Stimulated activated naive B cell treated with anti-CD40 and anti-IgM and Interleukin-4, amounts not matched to agents 10 μg/mL and 1 μg/mL and 100 μg/mL, for 72 hours (primary cell): ENCODE measurements around the gene C11orf21.

Source experiments
- ATAC-seq, 2 donors: fragments of 150-1000 bp; cut with Tn5 transposase; replicated peaks; 2 replicates each; pipeline ENCODE4 v1.10.0; 2021; ENCODE audit warnings: moderate library complexity in 1 of 2
- DNase-seq: peaks from one replicate; pipeline ENCODE4 v3.0.0; 2021
- H3K27ac Mint-ChIP-seq: one replicate; pipeline ENCODE4 v1.8.0; 2022; ENCODE audit warnings: mild to moderate bottlenecking, mixed read lengths
- H3K27me3 Mint-ChIP-seq, 2 donors: one replicate each; pipeline ENCODE4 v1.8.0; 2022; ENCODE audit warnings: mixed read lengths in 2 of 2
- H3K36me3 Mint-ChIP-seq, 2 donors: one replicate each; pipeline ENCODE4 v1.8.0; 2022; ENCODE audit warnings: mixed read lengths in 2 of 2, mild to moderate bottlenecking in 1 of 2
- H3K4me1 Mint-ChIP-seq, 2 donors: one replicate each; pipeline ENCODE4 v1.8.0; 2022; ENCODE audit warnings: mixed read lengths in 2 of 2, mild to moderate bottlenecking in 1 of 2
- H3K4me3 Mint-ChIP-seq, 2 donors: one replicate each; pipeline ENCODE4 v1.8.0; 2022; ENCODE audit warnings: mild to moderate bottlenecking in 2 of 2, mixed read lengths in 2 of 2, moderate library complexity in 1 of 2
- H3K9me3 Mint-ChIP-seq, 2 donors: one replicate each; pipeline ENCODE4 v1.8.0; 2022; ENCODE audit warnings: mixed read lengths in 2 of 2, mild to moderate bottlenecking in 1 of 2

The C11orf21 gene

DNA sequence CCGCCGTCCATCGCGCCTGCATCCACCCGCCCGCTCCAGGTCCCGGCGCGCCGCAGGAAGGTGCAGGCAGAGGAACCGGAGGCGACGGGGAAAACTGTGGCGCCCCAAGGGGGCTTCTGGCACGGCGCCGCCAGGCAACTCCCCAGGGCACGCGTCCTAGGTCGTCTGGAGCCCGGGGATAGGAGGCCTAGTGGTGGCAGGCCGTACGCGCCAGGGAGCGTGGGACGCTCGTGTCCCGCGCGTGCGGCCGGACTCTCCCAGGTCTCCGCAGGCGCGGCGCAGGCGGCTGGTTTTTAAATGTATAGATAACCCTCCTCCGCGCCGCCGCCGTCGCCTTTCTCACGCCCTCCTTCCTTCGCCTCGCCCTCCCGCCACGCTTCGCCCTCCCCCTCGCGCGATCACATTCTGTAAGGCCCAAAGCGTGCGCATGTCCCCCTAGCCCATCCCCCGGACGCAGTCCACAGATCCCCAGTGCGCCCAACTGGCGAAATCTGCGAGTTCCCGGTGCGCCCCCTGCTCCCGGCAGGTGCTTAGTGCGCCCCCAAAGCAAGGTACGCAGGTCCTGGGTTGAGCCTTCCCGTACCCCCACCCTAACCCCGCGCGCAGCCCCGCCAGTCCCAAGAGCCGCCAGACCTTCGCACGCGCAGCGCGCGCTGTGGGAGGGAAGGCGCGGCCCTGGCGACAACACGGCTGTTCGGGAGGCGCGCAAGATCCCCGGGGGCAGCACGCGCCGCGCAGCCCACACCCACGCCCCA lies 31.2 kb downstream of the C11orf21 start, which contains the start of gene ASCL2:
ASCL2 (minus strand) TSS at position 267 of the 755 bp plus-strand sequence; CDS start at position 11, 256 bp downstream.
- Mint-ChIP-seq H3K36me3 (no peaks in the 10 kb centered on the region), H3K27ac (peak within 1 kb of the TSS; percentile 75), H3K9me3 (no peaks in the 10 kb centered on the region), H3K27me3 (peaks cover 34 to 47% of the 10 kb centered on the region in 2 donors), H3K4me3 (peak within 1 kb of the TSS; percentile 74 to 79), H3K4me1 (peaks cover 22 to 42% of the 10 kb centered on the region in 2 donors)
- ATAC-seq, result no peak
- no peak for DNase-seq

DNA sequence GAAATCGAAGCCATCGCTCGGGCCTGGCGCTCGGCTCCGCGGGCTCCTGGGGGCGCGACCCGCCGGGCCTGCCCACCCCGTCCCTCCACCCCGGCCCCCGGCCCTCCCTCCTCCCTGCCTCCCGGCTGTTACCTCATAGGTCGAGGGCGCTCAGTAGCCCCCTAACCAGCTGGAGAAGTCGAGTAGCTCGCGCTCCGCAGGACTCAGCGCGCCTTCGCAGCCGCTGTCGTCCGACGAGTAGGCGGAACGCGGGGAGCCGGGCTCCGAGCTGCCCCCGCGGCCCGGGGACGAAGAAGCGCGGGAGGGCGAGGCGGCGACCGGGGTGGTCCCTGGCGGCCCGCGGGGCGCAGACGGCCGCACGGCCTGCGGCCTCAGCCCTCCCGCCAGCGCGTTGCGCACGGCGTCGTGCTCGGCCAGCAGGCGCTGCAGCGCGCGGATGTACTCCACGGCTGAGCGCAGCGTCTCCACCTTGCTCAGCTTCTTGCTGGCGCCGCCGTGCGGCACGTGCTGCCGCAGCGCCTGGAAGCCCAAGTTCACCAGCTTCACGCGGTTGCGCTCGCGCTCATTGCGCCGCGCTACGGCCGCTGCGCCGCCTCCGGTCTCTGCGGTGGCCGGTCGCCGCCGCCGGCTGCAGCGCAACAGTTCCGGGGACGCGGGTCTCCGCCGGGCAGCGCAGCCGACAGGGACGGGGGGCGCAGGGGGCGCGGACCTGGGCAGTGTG lies 32.0 kb downstream of the C11orf21 start:
- Mint-ChIP-seq H3K27me3 (peaks cover 34 to 42% of the 10 kb centered on the region in 2 donors), H3K9me3 (no peaks in the 10 kb centered on the region), H3K4me1 (peaks cover 25 to 47% of the 10 kb centered on the region in 2 donors), H3K27ac (peak overlapping the region; percentile 75), H3K4me3 (peak overlapping the region; percentile 74 to 79), H3K36me3 (no peaks in the 10 kb centered on the region)
- no peak for DNase-seq
- peak; percentile 13 to 38 for ATAC-seq

DNA sequence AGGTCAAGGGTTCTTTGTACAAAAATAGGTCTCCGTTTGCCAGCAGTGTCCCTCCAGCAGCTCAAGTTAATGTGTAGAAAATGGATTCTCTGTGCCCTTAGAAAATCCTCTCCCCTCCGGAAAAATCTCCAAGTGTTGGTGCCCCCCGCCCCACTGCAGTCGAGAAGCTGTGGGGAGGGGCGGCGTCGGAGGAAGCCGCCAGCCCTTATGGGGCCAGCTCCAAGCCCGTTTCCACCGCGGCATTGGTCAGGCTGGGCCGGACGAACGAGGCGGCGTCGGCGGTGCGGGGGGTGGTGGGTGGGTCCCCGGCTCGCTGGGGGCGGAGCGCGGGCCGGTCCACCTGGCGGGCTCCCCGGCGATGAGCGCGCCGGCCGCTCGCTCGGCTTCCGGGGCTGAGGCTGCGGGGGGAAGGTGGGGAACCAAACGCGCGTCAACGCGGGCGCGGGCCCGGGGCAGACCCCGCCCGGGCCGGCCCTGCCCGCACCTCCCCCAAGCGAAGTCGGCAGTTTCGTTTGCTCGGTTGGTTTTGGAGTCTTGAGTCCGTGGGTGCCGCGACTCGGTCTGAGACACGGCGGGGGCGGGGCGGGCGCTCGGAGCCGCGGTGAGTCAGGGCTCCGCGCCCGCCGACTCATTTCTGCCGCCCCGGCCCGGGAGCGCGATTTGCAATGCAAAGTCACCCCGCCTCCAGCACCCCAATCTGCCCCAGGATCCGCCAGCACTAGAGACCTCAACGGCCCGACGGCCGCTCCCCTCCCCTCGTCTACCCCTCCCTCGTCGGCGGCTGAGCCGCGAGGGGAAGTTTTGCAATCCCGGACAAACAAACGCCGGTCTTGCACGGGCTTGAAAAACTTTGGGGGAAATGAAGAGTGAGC lies 32.8 kb downstream of the C11orf21 start:
- Mint-ChIP-seq H3K27ac (peak overlapping the region; percentile 75), H3K4me3 (peak overlapping the region; percentile 74 to 79)

DNA sequence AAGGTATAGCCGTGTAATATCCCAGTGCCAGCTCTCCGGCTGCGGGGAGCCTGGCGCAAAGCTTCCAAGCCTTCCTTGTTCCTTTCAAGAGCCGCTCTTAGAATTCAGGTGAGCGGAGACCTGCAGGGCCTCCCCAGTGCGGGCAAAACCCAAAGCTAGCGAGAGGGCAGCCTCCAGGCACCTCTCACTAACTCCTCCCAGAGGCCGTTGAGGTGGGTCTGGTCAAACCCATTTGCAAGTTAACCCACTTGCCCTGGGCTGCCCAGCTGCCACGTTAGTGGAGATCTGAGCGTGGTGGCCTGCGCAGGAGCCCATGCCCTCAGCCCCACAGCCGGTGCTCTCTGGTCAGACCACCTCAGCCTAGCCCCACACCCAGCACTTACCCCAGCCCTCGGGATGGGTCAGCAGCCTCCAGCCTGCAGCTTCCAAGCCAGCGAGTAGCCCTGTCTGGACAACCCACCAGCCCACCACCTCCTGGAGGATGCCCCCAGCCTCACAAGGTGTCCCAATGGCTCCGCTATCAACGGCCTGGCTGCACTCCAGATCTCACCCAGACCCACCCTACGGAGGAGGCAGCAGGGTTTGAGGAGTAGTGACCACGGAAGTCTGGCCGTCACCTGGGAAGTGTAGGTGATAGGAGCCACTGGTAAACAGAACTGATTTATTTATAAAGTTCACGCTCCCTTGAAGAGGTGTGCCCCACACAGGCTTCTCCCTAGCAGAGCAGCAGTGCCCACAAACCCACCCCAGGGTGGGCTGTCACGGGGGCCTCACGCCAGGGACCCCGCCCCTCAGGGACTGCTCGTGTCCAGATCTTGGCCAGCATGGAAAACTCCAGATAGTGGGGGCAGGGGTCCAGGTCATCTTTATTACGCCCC lies 33.6 kb downstream of the C11orf21 start:
- Mint-ChIP-seq H3K9me3 (no peaks in the 10 kb centered on the region), H3K4me3 (peak overlapping the region; percentile 6 to 21), H3K36me3 (no peaks in the 10 kb centered on the region), H3K27me3 (peaks cover 19 to 27% of the 10 kb centered on the region in 2 donors), H3K27ac (no peak overlapping the region), H3K4me1 (peaks cover 25 to 47% of the 10 kb centered on the region in 2 donors)
- ATAC-seq (no peak), DNase-seq (no peak)

More for the DNA sequence above, 32.8 kb downstream of the C11orf21 start:
- H3K27me3 Mint-ChIP-seq, result peaks cover 26 to 35% of the 10 kb centered on the region in 2 donors
- H3K36me3 Mint-ChIP-seq, result no peaks in the 10 kb centered on the region
- peaks cover 25 to 47% of the 10 kb centered on the region in 2 donors for H3K4me1 Mint-ChIP-seq
- DNase-seq (peak; percentile 46), ATAC-seq (peak; percentile 39 to 58)
- no peaks in the 10 kb centered on the region for H3K9me3 Mint-ChIP-seq

DNA sequence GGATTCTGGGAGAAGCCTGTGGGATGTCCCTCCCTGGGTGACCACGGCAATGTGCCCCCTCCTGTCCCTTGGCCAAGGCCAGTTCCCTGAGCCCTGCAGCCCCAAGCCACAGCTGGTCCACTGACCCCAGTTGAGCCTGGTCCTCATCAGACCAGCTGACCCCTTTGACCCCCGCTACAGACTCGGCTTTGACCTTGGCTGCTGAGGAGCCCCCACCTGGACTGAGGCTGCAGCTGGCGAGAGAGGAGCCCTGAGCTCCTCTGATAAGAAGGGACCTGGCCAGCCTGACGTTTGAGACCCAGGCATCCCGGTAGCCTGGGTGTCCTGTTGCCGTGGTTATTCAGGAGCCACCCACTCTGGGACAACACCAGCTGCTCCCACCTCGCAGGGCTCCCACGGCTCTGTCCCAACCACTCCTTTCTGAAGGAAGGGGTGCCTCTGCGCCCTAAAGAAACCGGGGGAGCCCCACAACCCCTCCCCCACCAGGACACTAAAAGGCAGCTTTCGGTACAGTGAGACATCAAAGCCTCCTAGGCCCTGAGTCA lies 34.3 kb downstream of the C11orf21 start:
- H3K27ac Mint-ChIP-seq, result no peak overlapping the region
- no peak overlapping the region for H3K4me3 Mint-ChIP-seq
- H3K4me1 Mint-ChIP-seq, result peaks cover 24 to 47% of the 10 kb centered on the region in 2 donors
- no peaks in the 10 kb centered on the region for H3K36me3 Mint-ChIP-seq
- ATAC-seq (no peak), DNase-seq (no peak)
- H3K9me3 Mint-ChIP-seq, result no peaks in the 10 kb centered on the region
- peaks cover 12 to 19% of the 10 kb centered on the region in 2 donors for H3K27me3 Mint-ChIP-seq

DNA sequence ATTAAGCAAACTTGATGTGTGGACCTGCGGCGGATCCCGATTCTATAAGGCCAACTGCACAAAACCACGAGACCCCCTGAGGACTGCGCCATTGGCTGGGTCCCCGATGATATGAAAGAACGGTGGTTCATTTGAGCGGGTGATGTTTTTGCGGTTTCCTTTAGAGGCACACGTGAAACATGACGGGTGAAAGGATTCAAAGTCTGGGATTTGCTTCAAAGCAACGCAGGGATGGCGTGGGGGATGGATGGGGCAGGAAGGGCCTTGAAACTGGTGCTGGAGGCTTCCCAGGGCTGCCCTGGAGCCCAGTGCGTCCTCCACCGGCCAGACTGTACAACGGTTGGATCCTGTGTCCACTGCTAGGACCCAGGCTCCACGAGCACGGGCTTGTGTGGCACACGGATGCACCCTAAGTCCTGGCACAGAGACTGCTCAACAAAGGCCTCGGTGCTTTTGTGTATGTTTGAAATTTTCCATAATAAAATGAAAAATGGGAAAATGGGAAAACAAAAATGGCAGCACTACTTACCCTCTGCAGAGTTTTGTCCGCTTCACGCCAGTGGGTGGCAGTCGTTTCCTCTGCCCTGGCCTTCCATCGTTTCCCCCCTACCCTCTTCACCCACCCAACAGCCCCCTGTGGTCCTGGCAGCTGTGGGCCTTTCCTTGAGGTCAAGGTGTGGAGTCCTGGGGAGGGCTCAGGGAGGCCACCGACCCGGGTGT lies 35.0 kb downstream of the C11orf21 start:
- no peaks in the 10 kb centered on the region for H3K36me3 Mint-ChIP-seq
- no peaks in the 10 kb centered on the region for H3K9me3 Mint-ChIP-seq
- DNase-seq, result no peak
- H3K27ac Mint-ChIP-seq, result no peak overlapping the region
- H3K4me3 Mint-ChIP-seq, result peak overlapping the region; percentile 66 to 74
- peaks cover 24 to 46% of the 10 kb centered on the region in 2 donors for H3K4me1 Mint-ChIP-seq
- peaks cover 8 to 18% of the 10 kb centered on the region in 2 donors for H3K27me3 Mint-ChIP-seq
- no peak for ATAC-seq

DNA sequence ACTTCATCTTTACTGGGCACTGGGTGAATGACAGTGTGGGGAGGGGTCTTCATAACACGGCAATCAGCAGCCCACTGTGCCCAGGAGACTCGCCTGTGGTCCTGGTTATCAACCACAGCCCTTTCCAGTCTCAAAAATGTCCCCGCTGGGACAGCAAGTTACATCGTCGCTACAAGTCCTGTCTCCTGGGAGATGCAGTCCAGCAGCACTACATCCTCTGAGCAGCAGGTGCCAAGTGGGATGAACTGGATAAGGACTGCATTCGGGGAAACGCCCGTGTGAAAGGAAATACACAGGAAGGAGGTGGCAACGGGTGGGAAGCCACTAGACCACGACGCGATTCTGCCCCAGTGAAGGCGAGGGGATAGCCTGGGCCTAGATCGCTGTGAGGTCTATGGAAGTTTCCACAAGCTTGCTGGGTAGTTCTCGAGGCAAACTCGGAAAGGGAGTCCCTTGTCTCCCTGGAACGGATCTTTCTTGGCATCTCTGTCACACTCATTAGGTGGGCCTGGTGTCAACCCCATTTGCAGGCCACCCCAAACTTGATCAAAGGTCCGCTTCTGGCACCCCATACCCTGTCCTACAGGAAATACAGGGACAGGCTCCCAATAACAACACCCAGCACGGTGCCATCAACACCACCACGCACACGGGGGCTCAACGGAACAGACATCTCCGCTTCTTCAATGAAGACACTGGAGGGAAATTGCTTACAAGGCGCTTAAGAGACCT lies 35.7 kb downstream of the C11orf21 start:
- no peak for DNase-seq
- ATAC-seq, result peak in 1 of 2 donors; percentile 1
- Mint-ChIP-seq H3K27me3 (peaks cover 3 to 15% of the 10 kb centered on the region in 2 donors), H3K4me1 (peaks cover 22 to 46% of the 10 kb centered on the region in 2 donors), H3K4me3 (peak overlapping the region; percentile 66 to 74), H3K9me3 (no peaks in the 10 kb centered on the region), H3K27ac (peak overlapping the region; percentile 88), H3K36me3 (no peaks in the 10 kb centered on the region)

DNA sequence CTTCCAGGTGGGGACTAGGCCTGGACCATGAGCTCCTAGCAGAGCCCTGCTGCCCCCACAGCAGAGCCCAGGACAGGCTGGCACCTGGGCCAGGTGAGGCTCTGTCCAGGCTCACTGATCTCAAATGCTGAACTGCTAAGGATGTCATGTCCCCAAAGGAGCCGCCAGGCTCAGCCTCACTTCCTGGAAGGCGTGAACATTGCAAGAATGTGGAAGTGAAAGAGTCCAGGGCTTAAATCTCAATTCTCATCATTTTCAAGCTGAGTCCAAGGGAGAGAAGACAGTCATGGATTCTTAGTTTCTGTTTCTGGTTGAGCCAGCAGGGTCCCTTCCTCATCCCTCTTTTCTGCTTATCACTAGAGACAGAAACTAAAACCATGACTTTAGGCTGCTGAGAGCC lies 36.3 kb downstream of the C11orf21 start:
- peaks cover 19 to 44% of the 10 kb centered on the region in 2 donors for H3K4me1 Mint-ChIP-seq
- H3K27ac Mint-ChIP-seq, result peak overlapping the region; percentile 88
- ATAC-seq (peak; percentile 87 to 92), DNase-seq (peak; percentile 59)
- H3K36me3 Mint-ChIP-seq, result no peaks in the 10 kb centered on the region
- no peaks in the 10 kb centered on the region for H3K9me3 Mint-ChIP-seq
- H3K4me3 Mint-ChIP-seq, result peak overlapping the region; percentile 66 to 74
- H3K27me3 Mint-ChIP-seq, result peaks cover 0 to 10% of the 10 kb centered on the region in 2 donors

DNA sequence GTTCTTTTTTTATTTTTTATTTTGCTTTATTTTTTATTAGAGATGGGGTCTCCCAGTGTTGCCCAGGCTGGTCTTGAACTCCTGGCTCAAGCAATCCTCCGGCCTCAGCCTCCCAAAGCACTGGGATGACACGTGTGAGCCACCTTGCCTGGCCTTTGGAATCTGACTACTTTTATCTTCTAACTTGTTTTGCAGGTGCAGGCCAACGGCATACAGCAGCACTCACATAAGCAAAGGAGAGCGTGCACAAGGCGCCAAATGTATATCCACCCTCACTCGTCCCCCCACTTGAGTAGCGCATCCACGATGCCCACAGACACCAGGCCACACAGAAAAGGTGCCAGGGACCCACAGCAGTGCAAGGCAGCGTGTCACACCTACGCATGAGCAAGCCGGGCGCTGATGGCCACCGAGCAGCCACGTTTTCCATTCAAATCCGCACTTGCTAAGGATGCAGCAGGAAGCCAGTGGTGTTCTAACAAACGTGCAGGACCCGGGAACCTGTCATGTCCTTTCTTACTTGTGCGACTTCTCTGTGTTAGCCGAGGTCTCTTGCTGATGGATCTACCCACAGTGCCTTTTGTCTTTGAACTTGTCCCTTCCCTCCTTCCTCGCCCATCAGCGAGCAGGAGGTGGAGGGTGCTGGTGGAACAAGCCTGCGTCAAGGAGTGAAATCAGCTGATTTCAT lies 37.2 kb downstream of the C11orf21 start:
- ATAC-seq, result no peak
- H3K4me1 Mint-ChIP-seq, result peaks cover 19 to 41% of the 10 kb centered on the region in 2 donors
- H3K27ac Mint-ChIP-seq, result no peak overlapping the region
- no peak overlapping the region for H3K4me3 Mint-ChIP-seq
- peaks cover 0 to 8% of the 10 kb centered on the region in 2 donors for H3K27me3 Mint-ChIP-seq
- H3K9me3 Mint-ChIP-seq, result no peaks in the 10 kb centered on the region
- DNase-seq, result no peak
- no peaks in the 10 kb centered on the region for H3K36me3 Mint-ChIP-seq

DNA sequence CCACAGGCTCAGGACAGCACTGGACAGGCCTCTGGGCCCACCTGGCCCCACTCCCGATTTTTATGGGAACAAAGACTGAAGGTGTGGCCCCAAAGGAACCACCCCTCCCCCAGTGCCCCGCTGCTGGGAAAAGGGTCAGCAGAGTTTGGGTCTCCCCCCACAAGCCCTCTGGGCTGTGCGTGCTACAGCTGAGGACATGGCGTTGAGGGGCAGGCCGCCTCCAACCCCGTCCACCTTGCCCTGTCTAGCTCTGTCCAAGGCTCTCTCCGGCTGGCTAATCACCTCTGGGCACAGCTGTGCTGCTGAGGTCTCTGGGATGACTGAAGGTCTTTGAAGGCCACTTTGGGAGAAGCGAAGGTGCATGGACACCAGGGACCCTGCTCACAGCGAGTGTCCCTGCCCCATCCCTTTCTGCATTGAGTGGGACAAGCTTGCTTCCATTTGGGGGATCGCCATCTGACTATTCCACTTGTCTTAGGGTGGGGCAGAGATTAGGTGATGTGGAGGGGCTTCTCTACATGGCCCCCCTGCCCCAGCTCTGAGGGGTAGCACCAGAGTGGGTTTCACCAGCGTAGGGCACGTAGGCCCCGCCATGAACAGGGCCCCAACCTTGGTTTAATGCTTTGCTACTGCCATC lies 37.9 kb downstream of the C11orf21 start:
- Mint-ChIP-seq H3K27me3 (peaks cover 0 to 8% of the 10 kb centered on the region in 2 donors), H3K27ac (no peak overlapping the region), H3K9me3 (no peaks in the 10 kb centered on the region), H3K36me3 (no peaks in the 10 kb centered on the region), H3K4me3 (no peak overlapping the region), H3K4me1 (peaks cover 19 to 37% of the 10 kb centered on the region in 2 donors)
- ATAC-seq (no peak), DNase-seq (no peak)

DNA sequence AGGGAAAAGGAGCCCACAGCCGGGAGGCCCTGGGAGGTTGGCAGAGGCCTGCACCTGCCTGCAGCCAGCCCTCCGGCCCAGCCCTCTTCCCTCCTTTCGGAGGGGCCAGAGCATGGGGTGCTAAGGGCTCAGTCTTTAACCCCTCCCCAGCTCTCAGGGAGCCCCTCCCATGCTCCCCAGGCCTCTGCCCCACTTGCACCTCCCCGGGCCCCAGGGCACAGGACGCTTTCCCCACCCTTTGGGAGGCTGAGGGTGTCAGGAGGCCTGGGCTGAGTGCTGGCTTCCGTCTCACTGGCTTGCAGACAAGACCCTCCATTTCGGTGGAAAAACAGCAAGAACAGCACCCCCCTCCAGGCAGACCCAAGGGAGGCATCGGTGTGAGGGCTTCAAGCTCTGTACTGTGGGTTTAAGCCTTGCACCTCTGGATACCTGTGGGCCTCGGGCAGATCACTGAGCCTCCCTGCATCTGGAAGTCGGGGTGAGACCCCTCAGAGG lies 38.6 kb downstream of the C11orf21 start:
- peaks cover 20 to 37% of the 10 kb centered on the region in 2 donors for H3K4me1 Mint-ChIP-seq
- no peak for ATAC-seq
- peaks cover 4 to 14% of the 10 kb centered on the region in 2 donors for H3K27me3 Mint-ChIP-seq
- H3K36me3 Mint-ChIP-seq, result no peaks in the 10 kb centered on the region
- H3K27ac Mint-ChIP-seq, result no peak overlapping the region
- no peaks in the 10 kb centered on the region for H3K9me3 Mint-ChIP-seq
- no peak overlapping the region for H3K4me3 Mint-ChIP-seq
- no peak for DNase-seq
